Naive thymus-derived CD4-positive, alpha-beta T cell (primary cell): ENCODE measurements around the gene MBD3L2B. TPM values are rescaled to one million over a fixed set of nuclear protein-coding genes. Genes with fewer than 3 reads are reported as not detected.
"Not testable (repeated sequence)": the region's sequence is repeated elsewhere in the genome, so short reads cannot be mapped to it uniquely, and the experiment has no call there.

Experiments used
- ATAC-seq: fragments of 150-1000 bp; cut with Tn5 transposase; 2 replicates; pipeline ENCODE4 v1.10.0; 2021; ENCODE audit warnings: mild to moderate bottlenecking, moderate library complexity
- CTCF ChIA-PET: fragments of 350-600 bp; sonication (Branson Sonifier 250); formaldehyde crosslinking; loops from one replicate; lab custom pipeline; 2021; ENCODE audit warnings: antibody characterized with exemption; lab: Charles Lee
- POLR2A ChIA-PET: fragments of 350-600 bp; sonication (Branson Sonifier 250); formaldehyde crosslinking; loops from one replicate; lab custom pipeline; 2021; ENCODE audit warnings: antibody characterized with exemption, inconsistent platforms; lab: Charles Lee
- DNase-seq, 9 donors: peaks; one replicate each; pipeline versions ENCODE4 v3.0.0 to v3.0.0-alpha.2; 2020 to 2022; ENCODE audit warnings: mixed read lengths in 1 of 9
- H3K27ac ChIP-seq: one replicate; pipeline ENCODE4 v1.7.0; 2013; ENCODE audit warnings: mild to moderate bottlenecking, low read depth, low read length, moderate library complexity
- H3K27me3 ChIP-seq, 2 donors: one replicate each; pipeline ENCODE4 v1.7.0; 2013; ENCODE audit warnings: low read length in 2 of 2, mild to moderate bottlenecking in 2 of 2, moderate library complexity in 2 of 2; ENCODE audit not compliant: control insufficient read depth in 2 of 2, insufficient read depth in 2 of 2
- H3K36me3 ChIP-seq, 3 experiments: 1 replicate in 2 of 3; 2 replicates in 1 of 3; pipeline ENCODE4 v1.7.0; 2013; ENCODE audit warnings: low read length in 3 of 3, mild to moderate bottlenecking in 3 of 3, moderate library complexity in 1 of 3; ENCODE audit not compliant: insufficient read depth in 3 of 3, control insufficient read depth in 2 of 3
- H3K4me1 ChIP-seq, 2 donors: one replicate each; pipeline ENCODE4 v1.7.0; 2013; ENCODE audit warnings: low read length in 2 of 2, mild to moderate bottlenecking in 2 of 2, moderate library complexity in 1 of 2; ENCODE audit not compliant: control insufficient read depth in 2 of 2, insufficient read depth in 2 of 2
- H3K4me3 ChIP-seq: 2 replicates; pipeline ENCODE4 v1.7.0; 2013; ENCODE audit warnings: mild to moderate bottlenecking, low read length
- H3K9me3 ChIP-seq, 3 experiments: 1 replicate in 2 of 3; 2 replicates in 1 of 3; pipeline ENCODE4 v1.7.0; 2013; ENCODE audit warnings: low read length in 3 of 3; ENCODE audit not compliant: control insufficient read depth in 2 of 3
- H3K27ac Mint-ChIP-seq, 9 donors: one replicate each; pipeline ENCODE4 v1.8.0; 2020 to 2022; ENCODE audit warnings: mixed read lengths in 9 of 9, mild to moderate bottlenecking in 8 of 9, moderate library complexity in 5 of 9, inconsistent platforms in 2 of 9
- H3K27me3 Mint-ChIP-seq, 5 donors: one replicate each; pipeline ENCODE4 v1.8.0; 2021 to 2022; ENCODE audit warnings: mixed read lengths in 5 of 5, mild to moderate bottlenecking in 1 of 5
- H3K36me3 Mint-ChIP-seq, 5 donors: one replicate each; pipeline ENCODE4 v1.8.0; 2020 to 2022; ENCODE audit warnings: mixed read lengths in 5 of 5, mild to moderate bottlenecking in 3 of 5, inconsistent platforms in 1 of 5
- H3K4me1 Mint-ChIP-seq, 7 donors: one replicate each; pipeline ENCODE4 v1.8.0; 2020 to 2022; ENCODE audit warnings: mixed read lengths in 7 of 7, mild to moderate bottlenecking in 3 of 7, inconsistent platforms in 1 of 7
- H3K4me3 Mint-ChIP-seq, 10 donors: one replicate each; pipeline ENCODE4 v1.8.0; 2020 to 2022; ENCODE audit warnings: mild to moderate bottlenecking in 10 of 10, mixed read lengths in 10 of 10, moderate library complexity in 6 of 10, inconsistent platforms in 2 of 10
- H3K9me3 Mint-ChIP-seq, 11 donors: one replicate each; pipeline ENCODE4 v1.8.0; 2020 to 2022; ENCODE audit warnings: mixed read lengths in 11 of 11, mild to moderate bottlenecking in 4 of 11, inconsistent platforms in 1 of 11, moderate library complexity in 1 of 11
- intact Hi-C, 2 donors: fragments of 100-400 bp; cut with micrococcal nuclease; formaldehyde crosslinking; loops; one replicate each; pipeline ENCODE4 v1.15.1; 2023
- polyA plus RNA-seq, 2 donors: library from polyadenylated mRNA; unstranded; fragments of 300-500 nt; fragmentation: Illumina TruSeq; gene quantifications; one replicate each; pipeline ENCODE4 v1.2.3, GENCODE V29; 2021
- total RNA-seq, 6 experiments: library from RNA in 5 of 6; stranded (reverse) in 5 of 6; gene quantifications; 1 replicate in 5 of 6; 2 replicates in 1 of 6; pipeline ENCODE4 v1.2.3 and lab custom pipeline; 2021 to 2026

MBD3L2B gene
- total and polyA plus RNA-seq, 7 experiments from 2014 or later, result not detected

DNA sequence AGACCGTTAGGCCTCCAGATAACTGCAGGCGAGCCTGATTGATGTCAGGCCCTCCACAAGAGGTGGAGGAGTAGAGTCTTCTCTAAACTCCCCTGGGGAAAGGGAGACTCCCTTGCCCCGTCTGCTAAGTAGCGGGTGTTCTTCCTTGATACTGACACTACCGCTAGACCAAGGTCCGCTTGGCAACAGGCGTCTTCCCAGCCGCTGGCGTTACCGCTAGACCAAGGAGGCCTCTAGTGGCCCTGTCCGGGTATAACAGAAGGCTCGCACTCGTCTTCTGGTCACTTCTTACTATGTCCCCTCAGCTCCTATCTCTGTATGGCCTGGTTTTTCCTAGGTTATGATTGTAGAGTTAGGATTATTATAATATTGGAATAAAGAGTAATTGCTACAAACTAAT is 45.9 kb upstream of the MBD3L2B start:
- H3K27me3 ChIP-seq, H3K9me3 ChIP-seq, ATAC-seq, H3K27ac Mint-ChIP-seq, H3K4me3 ChIP-seq, POLR2A ChIA-PET, H3K9me3 Mint-ChIP-seq, H3K27ac ChIP-seq, H3K27me3 Mint-ChIP-seq, H3K4me3 Mint-ChIP-seq, DNase-seq: not testable (repeated sequence)
- CTCF ChIA-PET, result interaction anchor here (0.7 kb wide), 1 partner anchor 54 kb away, joined by 3 read pairs; no protein-coding TSS in a partner anchor
- peaks cover 0 to 14% (median 3%) of the 10 kb centered on the region in 5 donors for H3K36me3 Mint-ChIP-seq
- H3K36me3 ChIP-seq, result peaks cover 3 to 17% (median 11%) of the 10 kb centered on the region in 3 experiments
- peaks cover 0 to 30% (median 15%) of the 10 kb centered on the region in 7 donors for H3K4me1 Mint-ChIP-seq
- intact Hi-C loops, result loop anchor here in 1 of 2 donors (10.0 kb wide), 3 partner anchors 332 to 1162 kb away; partner anchors contain the start of genes CTXN1, GPR108, NDUFA11 and SNAPC2
- H3K4me1 ChIP-seq, result peaks cover 11 to 14% of the 10 kb centered on the region in 2 donors

DNA sequence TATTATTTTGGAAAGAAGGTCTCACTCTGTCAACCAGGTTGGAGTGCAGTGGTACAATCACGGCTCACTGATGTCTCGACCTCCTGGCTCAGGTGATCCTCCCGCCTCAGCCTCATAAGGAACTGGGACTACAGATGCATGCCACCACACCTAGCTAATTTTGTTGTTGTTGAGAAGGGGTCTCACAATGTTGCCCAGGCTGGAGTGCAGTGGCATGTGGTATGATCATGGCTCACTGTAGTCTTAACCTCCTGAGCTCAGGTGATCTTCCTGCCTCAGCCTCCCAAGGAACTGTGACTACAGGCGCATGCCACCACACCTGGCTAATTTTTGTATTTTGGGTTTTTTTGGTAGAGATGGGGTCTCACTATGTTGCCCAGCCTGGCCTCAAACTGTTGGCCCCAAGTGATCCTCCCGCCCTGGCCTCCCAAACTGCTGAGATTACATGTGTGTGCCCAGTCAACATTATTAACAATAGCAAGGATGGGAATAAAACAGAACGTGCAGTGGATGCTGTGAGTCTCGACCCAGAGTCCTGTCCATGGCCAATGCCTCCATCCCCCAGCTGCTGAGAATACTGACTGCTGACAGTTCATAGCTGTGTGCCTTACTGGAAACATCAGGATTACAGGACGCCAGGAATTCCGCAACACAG is 42.7 kb upstream of the MBD3L2B start:
- Histone ChIP-seq H3K9me3 (no peaks in the 10 kb centered on the region), H3K4me1 (peaks cover 4 to 6% of the 10 kb centered on the region in 2 donors), H3K4me3 (no peak overlapping the region), H3K36me3 (no peaks in the 10 kb centered on the region), H3K27ac (no peak overlapping the region), H3K27me3 (no peaks in the 10 kb centered on the region)
- ChIA-PET POLR2A (interaction anchor here (0.6 to 0.9 kb wide), 2 partner anchors 35 to 1121 kb away, joined by 3 to 4 read pairs; no protein-coding TSS in a partner anchor), CTCF (interaction anchor here (0.8 to 1.5 kb wide), 2 partner anchors 327 to 639 kb away, joined by 3 read pairs; no protein-coding TSS in a partner anchor)
- Mint-ChIP-seq H3K27ac (no peak overlapping the region), H3K36me3 (peaks cover 0 to under 1% (median 0%) of the 10 kb centered on the region in 5 donors), H3K4me1 (peaks cover 0 to 6% (median 2%) of the 10 kb centered on the region in 7 donors), H3K27me3 (no peaks in the 10 kb centered on the region), H3K4me3 (no peak overlapping the region), H3K9me3 (peaks cover 0 to under 1% (median 0%) of the 10 kb centered on the region in 11 donors)
- intact Hi-C loops, result loop anchor here in 1 of 2 donors (10.0 kb wide), 3 partner anchors 329 to 1159 kb away; partner anchors contain the start of genes CTXN1, GPR108, NDUFA11 and SNAPC2
- ATAC-seq (no peak), DNase-seq (no peak)

DNA sequence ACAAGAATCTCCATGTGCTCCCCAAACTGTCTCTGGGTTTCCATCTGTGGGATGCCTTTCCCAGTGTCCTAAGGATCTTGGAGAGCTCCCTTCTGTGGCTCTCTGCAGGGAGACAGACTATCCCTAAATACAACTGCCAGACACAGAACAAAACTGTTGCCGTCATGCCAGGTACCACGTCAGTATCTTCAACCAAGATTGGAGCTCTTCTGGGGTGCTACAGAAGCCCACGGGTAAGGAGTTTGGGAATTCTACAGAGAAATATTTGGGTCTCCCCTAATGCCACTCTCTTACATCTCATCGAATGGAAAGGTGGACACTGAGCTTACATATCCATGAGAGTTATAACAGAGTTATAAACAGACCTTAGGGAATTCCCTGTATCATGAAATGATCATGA is 42.1 kb upstream of the MBD3L2B start:
- DNase-seq (no peak), ATAC-seq (no peak)
- ChIA-PET CTCF (interaction anchor here (1.5 kb wide), 1 partner anchor 327 kb away, joined by 3 read pairs; no protein-coding TSS in a partner anchor), POLR2A (interaction anchor here (0.6 to 1.0 kb wide), 3 partner anchors 173 to 1122 kb away, joined by 3 to 4 read pairs (median 3); no protein-coding TSS in a partner anchor)
- H3K4me3 ChIP-seq, result no peak overlapping the region
- Mint-ChIP-seq H3K4me1 (peaks cover 0 to 2% (median 0%) of the 10 kb centered on the region in 7 donors), H3K4me3 (no peak overlapping the region), H3K27me3 (no peaks in the 10 kb centered on the region), H3K9me3 (no peaks in the 10 kb centered on the region), H3K36me3 (no peaks in the 10 kb centered on the region), H3K27ac (no peak overlapping the region)
- H3K4me1 ChIP-seq, result peaks cover 0 to under 1% of the 10 kb centered on the region in 2 donors
- no peaks in the 10 kb centered on the region for H3K36me3 ChIP-seq
- H3K9me3 ChIP-seq, result no peaks in the 10 kb centered on the region
- H3K27ac ChIP-seq, result no peak overlapping the region
- H3K27me3 ChIP-seq, result no peaks in the 10 kb centered on the region
- intact Hi-C loops, result loop anchor here in 1 of 2 donors (10.0 kb wide), 3 partner anchors 329 to 1159 kb away; partner anchors contain the start of genes CTXN1, GPR108, NDUFA11 and SNAPC2

GRCh38 chr19:7059977-7060376 is 38.7 kb upstream of the MBD3L2B start:
- H3K4me1 Mint-ChIP-seq, H3K9me3 ChIP-seq, POLR2A ChIA-PET, H3K4me3 ChIP-seq, H3K36me3 ChIP-seq, H3K4me1 ChIP-seq, H3K27me3 Mint-ChIP-seq, H3K36me3 Mint-ChIP-seq, H3K27ac Mint-ChIP-seq, H3K27ac ChIP-seq, H3K27me3 ChIP-seq, H3K4me3 Mint-ChIP-seq, CTCF ChIA-PET, H3K9me3 Mint-ChIP-seq: not testable (repeated sequence)
- peak; percentile 26 for ATAC-seq
- peak in 2 of 9 donors; percentile 28 to 53 for DNase-seq
- intact Hi-C loops, result loop anchor here in 1 of 2 donors (10.0 kb wide), 3 partner anchors 325 to 1155 kb away; partner anchors contain the start of genes CTXN1, GPR108, NDUFA11 and SNAPC2

DNA sequence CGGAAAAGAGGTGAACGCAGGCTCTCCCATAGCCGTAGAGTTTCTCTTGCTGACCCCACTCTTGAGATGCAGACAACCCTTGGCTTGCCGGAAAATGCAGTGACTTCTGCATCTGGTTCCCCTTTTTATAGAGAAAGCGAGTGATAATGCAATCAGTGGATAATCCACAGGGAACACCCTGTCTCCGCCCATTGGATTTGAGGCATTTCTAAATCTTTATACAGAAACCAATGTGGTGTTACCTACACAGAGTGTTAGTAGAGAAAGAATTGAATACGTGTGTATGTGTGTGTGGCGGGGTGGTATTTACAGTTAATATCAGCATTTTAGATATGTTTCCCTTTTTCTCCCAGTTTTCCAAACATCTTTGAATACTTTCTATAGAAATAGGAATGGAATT is 37.3 kb upstream of the MBD3L2B start, which contains the start of gene MBD3L3:
TSS of gene MBD3L3 (minus strand) at position 101 of the 400 bp plus-strand sequence. CDS start at position 30, 71 bp downstream.
- H3K9me3 Mint-ChIP-seq, H3K9me3 ChIP-seq, H3K27me3 ChIP-seq, CTCF ChIA-PET, H3K36me3 Mint-ChIP-seq, ATAC-seq, H3K27ac ChIP-seq, H3K4me1 Mint-ChIP-seq, H3K4me3 ChIP-seq, H3K4me1 ChIP-seq, H3K4me3 Mint-ChIP-seq, H3K36me3 ChIP-seq, H3K27me3 Mint-ChIP-seq, H3K27ac Mint-ChIP-seq, intact Hi-C loops, DNase-seq, POLR2A ChIA-PET: not testable (repeated sequence)

DNA sequence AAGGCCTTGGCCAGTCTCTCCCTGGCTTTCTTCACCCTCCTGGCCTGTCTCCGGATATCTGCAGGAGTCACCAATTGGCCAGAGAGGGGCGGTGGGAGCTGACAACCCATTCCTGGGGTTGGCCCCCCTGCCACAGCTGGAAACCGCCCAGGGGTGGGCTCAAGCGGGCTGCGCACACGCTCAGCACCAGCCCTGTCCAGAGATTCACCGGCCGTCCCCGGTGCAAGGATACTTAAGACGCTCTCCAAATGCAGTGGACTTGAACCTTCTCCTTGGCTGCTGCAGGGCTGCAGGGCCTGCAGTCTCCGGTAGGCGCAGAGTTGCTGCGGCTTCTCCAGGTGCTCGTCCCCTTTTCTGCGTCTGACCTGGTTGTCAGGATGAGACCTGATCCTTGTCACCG is 35.1 kb upstream of the MBD3L2B start:
- H3K9me3 Mint-ChIP-seq, H3K36me3 Mint-ChIP-seq, H3K36me3 ChIP-seq, ATAC-seq, intact Hi-C loops, CTCF ChIA-PET, H3K27me3 Mint-ChIP-seq, H3K4me3 Mint-ChIP-seq, H3K27ac ChIP-seq, POLR2A ChIA-PET, H3K27me3 ChIP-seq, H3K4me1 Mint-ChIP-seq, H3K4me1 ChIP-seq, H3K9me3 ChIP-seq, H3K4me3 ChIP-seq, DNase-seq, H3K27ac Mint-ChIP-seq: not testable (repeated sequence)
